HG03558 (cell line): Measurements from ENCODE around the gene GPX4.

Experiments
- ATAC-seq: cut with Tn5 transposase; IDR thresholded peaks from one replicate; pipeline ENCODE4 v1.9.1; 2021; ENCODE audit warnings: moderate number of reproducible peaks; ENCODE audit not compliant: unreplicated experiment; ENCODE audit errors: extremely low read depth

GPX4 gene

GRCh38 chr19:1102407-1103131 is 1.2 kb upstream of the GPX4 start:
- no peak for ATAC-seq

DNA sequence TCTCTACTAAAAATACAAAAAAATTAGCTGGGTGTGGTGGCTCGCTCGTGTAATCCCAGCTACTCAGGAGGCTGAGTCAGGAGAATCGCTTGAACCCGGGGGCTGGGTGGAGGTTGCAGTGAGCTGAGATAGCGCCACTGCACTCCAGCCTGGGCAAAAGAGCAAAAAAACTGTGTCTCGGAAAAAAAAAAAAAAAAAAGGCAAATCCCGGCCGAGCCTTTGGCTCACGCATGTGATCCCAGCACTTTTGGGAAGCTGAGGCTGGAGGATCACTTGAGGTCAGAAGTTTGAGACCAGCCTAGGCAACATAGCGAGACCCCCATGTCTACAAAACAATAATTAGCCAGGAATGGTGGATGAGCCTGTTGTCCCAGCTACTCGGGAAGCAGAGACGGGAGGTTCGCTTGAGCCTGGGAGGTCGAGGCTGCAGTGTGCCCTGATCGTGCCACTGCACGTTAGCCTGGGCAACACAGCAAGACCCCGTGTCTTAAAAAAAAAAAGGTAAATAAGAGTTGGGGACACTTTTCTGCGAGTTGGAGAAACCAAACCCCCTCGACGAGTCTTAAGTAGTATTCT is 574 bp upstream of the GPX4 start:
- ATAC-seq = no peak

DNA sequence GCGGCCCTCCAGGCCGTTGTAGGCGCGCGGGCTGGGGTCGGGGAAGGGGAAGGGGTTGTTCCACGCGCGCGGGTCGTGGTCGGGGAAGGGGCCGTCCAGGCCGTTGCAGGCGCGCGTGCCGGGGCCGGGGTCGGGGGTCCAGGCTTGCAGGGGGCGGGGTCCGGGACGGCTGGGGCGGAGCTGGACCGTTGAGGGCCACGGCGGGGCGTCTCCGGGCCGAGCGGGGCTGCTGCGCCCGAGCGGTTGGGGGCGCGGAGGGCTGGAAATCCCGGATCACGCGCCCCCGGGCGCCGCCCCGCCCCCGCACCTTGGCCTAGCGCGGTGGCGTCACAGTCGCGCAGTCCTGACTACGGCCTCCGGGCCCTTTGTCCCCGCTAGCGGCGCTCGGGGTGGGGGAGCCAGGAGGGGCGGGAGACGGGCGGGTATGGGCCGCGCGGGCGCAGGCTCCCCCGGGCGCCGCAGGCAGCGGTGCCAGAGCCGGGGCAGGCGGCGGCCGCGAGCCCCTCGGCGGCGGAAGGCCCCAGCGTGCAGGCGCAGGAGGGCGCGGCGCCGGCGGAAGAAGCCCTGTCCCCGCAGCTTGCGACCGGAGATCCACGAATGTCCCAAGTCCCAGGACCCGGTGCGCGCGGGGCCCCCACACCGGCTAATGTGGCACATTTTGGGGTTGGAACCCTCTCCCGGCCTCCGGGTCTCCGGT is 665 bp downstream of the GPX4 start:
- ATAC-seq = no peak

- no peak for ATAC-seq
Measured at GRCh38 chr19:1105008-1105872, 1.4 kb downstream of the GPX4 start.

- ATAC-seq = no peak
Measured at GRCh38 chr19:1105873-1106840, 2.4 kb downstream of the GPX4 start.

GRCh38 chr19:1106841-1107660 is 3.3 kb downstream of the GPX4 start:
- ATAC-seq = no peak

GRCh38 chr19:1107661-1108261 is 4.0 kb downstream of the GPX4 start:
- no peak for ATAC-seq

DNA sequence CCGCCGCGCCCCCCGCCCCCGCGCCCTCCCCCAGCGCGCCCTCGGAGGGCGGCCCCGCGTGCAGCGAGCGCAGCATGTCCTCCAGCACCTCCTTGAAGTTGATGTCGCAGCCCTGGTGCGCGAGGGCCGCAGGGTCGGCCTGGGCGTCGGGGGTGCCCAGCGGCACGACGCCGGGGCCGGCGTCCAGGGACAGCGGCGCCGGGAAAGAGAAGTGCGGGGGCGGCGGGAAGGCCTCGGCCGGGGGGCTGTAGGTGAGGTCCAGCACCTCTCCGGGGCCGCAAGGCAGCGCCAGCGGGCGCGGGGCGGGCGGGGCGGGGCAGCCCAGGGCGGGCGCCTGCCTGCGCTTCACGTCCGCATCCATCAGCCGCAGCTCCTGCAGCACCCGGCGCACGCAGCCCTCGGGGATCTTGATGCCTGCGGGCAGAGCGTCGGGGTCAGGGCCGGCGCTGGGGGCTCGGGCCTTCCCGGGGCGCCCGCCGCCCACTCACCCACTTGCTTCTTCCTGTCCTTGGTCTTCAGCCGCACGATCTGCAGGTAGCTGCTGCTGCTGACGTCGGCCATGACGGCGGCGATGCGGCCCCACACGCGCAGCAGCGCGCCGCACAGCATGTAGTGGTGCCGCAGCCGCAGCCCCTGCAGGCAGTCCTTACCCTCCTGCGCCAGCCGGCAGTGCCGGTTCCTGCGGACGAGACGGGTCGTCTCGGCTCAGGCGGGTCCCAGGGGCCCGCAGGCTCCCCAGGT is 4.7 kb downstream of the GPX4 start:
- ATAC-seq = no peak

GRCh38 chr19:1109032-1109551 is 5.3 kb downstream of the GPX4 start:
- ATAC-seq = no peak

- no peak for ATAC-seq
Measured at GRCh38 chr19:1109697-1110671, 6.2 kb downstream of the GPX4 start.

- ATAC-seq = no peak
Measured at GRCh38 chr19:1110809-1111640, 7.2 kb downstream of the GPX4 start.

- no peak for ATAC-seq
Measured at GRCh38 chr19:1111641-1112267, 8.0 kb downstream of the GPX4 start.

GRCh38 chr19:1112268-1113029 is 8.7 kb downstream of the GPX4 start:
- no peak for ATAC-seq
